Panc1 (cell line): ENCODE results near the gene LIME1. TPM values are rescaled to one million over a fixed set of nuclear protein-coding genes. Genes with fewer than 3 reads are reported as not detected.

Experiments
- ATAC-seq: fragments of 200-7000 bp; cut with Tn5 transposase; 2 replicates; pipeline ENCODE4 v1.9.1; 2020; ENCODE audit warnings: mild to moderate bottlenecking, moderate library complexity
- BruUV-seq: library from RNA; stranded (reverse); fragments of 400-500 nt; replicated peaks from 2 replicates; lab custom pipeline; 2021; lab: Mats Ljungman, UMichigan
- CTCF ChIA-PET: fragments of 300-600 bp; sonication (Branson Sonifier 250); formaldehyde crosslinking; loops from one replicate; lab custom pipeline; 2022; ENCODE audit warnings: antibody characterized with exemption; lab: Charles Lee
- POLR2A ChIA-PET: fragments of 300-600 bp; sonication (Branson Sonifier 250); formaldehyde crosslinking; loops from one replicate; lab custom pipeline; 2022; ENCODE audit warnings: antibody characterized with exemption; lab: Charles Lee
- DNase-seq: peaks from one replicate; pipeline ENCODE4 v3.0.0-alpha.2; 2010; ENCODE audit warnings: low read depth, low spot score
- H3K27ac ChIP-seq: 2 replicates; pipeline ENCODE4 v1.5.1; 2011; ENCODE audit warnings: mild to moderate bottlenecking, low read length, inconsistent platforms
- H3K27me3 ChIP-seq: fragments of 200-500 bp; sonication (Bioruptor generic); 2 replicates; pipeline ENCODE4 v1.6.0; 2014; ENCODE audit warnings: low read length, inconsistent platforms; ENCODE audit not compliant: control insufficient read depth, insufficient read depth
- H3K36me3 ChIP-seq: fragments of 200-500 bp; sonication (Bioruptor generic); 2 replicates; pipeline ENCODE4 v1.5.1; 2014; ENCODE audit warnings: inconsistent platforms, mild to moderate bottlenecking, low read length, moderate library complexity; ENCODE audit not compliant: control insufficient read depth, insufficient read depth
- H3K4me1 ChIP-seq: 2 replicates; pipeline ENCODE4 v1.5.1; 2011; ENCODE audit warnings: inconsistent platforms, mild to moderate bottlenecking, low read length, moderate library complexity; ENCODE audit not compliant: control insufficient read depth, insufficient read depth
- H3K4me3 ChIP-seq, 2 experiments: 2 replicates each; pipeline ENCODE4 v1.5.1; 2011 to 2012; ENCODE audit warnings: low read depth in 2 of 2, low read length in 2 of 2, mild to moderate bottlenecking in 2 of 2, inconsistent platforms in 1 of 2, moderate library complexity in 1 of 2
- H3K9me3 ChIP-seq: fragments of 200-500 bp; sonication (Bioruptor generic); 2 replicates; pipeline ENCODE4 v1.5.1; 2014; ENCODE audit warnings: low read depth, mild to moderate bottlenecking, inconsistent platforms, low read length, moderate library complexity; ENCODE audit not compliant: control insufficient read depth, insufficient read depth
- POLR2AphosphoS5 ChIP-seq: IDR thresholded peaks from 2 replicates; pipeline ENCODE4 v1.6.1; 2012; ENCODE audit warnings: mild to moderate bottlenecking, low read depth, low read length, moderate library complexity
- SIN3A ChIP-seq: IDR thresholded peaks from 2 replicates; pipeline ENCODE4 v1.6.1; 2012; ENCODE audit warnings: low read depth, mild to moderate bottlenecking, low read length, moderate library complexity, borderline replicate concordance; ENCODE audit not compliant: insufficient read depth
- TCF7L2 ChIP-seq: IDR thresholded peaks from 2 replicates; pipeline ENCODE4 v1.6.1; 2011; ENCODE audit warnings: mild to moderate bottlenecking, low read depth, low read length, inconsistent platforms
- in situ Hi-C: cut with HindIII; loops from 2 replicates; pipeline ENCODE4 v1.10.0; 2016; ENCODE audit warnings: low sequenced_read_pairs, low pct_unique_long_range_greater_than_20kb
- intact Hi-C: fragments of 100-400 bp; cut with micrococcal nuclease; formaldehyde crosslinking; loops from one replicate; pipeline ENCODE4 v1.10.0; 2022; ENCODE audit not compliant: unreplicated experiment
- total RNA-seq: library from RNA; stranded (reverse); gene quantifications from one replicate; pipeline ENCODE4 v1.2.1, GENCODE V29; 2021; ENCODE audit not compliant: unreplicated experiment
- TF ChIP-seq, protein P1 (sequence below), 2 experiments: IDR thresholded peaks; 2 replicates each; pipeline ENCODE4 v1.6.1; 2011 to 2012; ENCODE audit warnings: low read depth in 2 of 2, control low read depth in 1 of 2, low read length in 1 of 2, mild to moderate bottlenecking in 1 of 2, moderate library complexity in 1 of 2; ENCODE audit not compliant: insufficient read depth in 1 of 2
- TF ChIP-seq, protein P2 (sequence below): fragments of 450-650 bp; IDR thresholded peaks from 2 replicates; pipeline ENCODE4 v1.5.1; 2017; ENCODE audit warnings: mild to moderate bottlenecking

The LIME1 gene
- total RNA-seq, 1 experiment from 2014 or later: 15.2 TPM

DNA sequence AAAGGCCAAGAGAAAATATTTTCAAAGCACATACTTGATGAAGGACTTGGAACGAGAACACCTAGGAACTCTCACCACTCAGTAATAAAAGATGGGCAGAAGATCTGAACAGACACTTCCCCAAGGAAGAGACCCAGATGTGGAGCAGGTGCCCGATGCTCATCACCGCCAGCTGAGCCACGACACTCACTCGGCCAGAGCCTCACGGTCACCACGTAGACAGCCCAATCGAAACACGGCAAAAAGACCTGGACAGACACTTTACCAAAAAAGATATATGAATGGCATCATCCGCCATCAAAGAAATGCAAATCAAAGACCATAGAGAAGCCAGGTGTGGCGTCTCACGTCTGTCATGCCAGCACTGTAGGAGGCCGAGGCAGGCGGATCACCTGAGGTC lies 44.7 kb downstream of the LIME1 start:
- CTCF ChIA-PET: interaction anchor here (0.6 kb wide), 1 partner anchor 338 kb away, joined by 6 read pairs; no protein-coding TSS in a partner anchor
- H3K27ac ChIP-seq: no peak overlapping the region
- intact Hi-C loops (no loop called here), in situ Hi-C loops (no loop called here)
- no peaks in the 10 kb centered on the region for H3K36me3 ChIP-seq
- H3K4me1 ChIP-seq: no peaks in the 10 kb centered on the region; the same call in 1 of the 2 replicates
- no peak for ATAC-seq
- POLR2A ChIA-PET: no interaction called here
- H3K27me3 ChIP-seq: no peaks in the 10 kb centered on the region
- no peaks in the 10 kb centered on the region for H3K9me3 ChIP-seq
- TF ChIP-seq SIN3A (no peak), POLR2AphosphoS5 (no peak), TCF7L2 (no peak)
- TF ChIP-seq, protein P1, sequence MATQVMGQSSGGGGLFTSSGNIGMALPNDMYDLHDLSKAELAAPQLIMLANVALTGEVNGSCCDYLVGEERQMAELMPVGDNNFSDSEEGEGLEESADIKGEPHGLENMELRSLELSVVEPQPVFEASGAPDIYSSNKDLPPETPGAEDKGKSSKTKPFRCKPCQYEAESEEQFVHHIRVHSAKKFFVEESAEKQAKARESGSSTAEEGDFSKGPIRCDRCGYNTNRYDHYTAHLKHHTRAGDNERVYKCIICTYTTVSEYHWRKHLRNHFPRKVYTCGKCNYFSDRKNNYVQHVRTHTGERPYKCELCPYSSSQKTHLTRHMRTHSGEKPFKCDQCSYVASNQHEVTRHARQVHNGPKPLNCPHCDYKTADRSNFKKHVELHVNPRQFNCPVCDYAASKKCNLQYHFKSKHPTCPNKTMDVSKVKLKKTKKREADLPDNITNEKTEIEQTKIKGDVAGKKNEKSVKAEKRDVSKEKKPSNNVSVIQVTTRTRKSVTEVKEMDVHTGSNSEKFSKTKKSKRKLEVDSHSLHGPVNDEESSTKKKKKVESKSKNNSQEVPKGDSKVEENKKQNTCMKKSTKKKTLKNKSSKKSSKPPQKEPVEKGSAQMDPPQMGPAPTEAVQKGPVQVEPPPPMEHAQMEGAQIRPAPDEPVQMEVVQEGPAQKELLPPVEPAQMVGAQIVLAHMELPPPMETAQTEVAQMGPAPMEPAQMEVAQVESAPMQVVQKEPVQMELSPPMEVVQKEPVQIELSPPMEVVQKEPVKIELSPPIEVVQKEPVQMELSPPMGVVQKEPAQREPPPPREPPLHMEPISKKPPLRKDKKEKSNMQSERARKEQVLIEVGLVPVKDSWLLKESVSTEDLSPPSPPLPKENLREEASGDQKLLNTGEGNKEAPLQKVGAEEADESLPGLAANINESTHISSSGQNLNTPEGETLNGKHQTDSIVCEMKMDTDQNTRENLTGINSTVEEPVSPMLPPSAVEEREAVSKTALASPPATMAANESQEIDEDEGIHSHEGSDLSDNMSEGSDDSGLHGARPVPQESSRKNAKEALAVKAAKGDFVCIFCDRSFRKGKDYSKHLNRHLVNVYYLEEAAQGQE (IDR thresholded peaks at IDR 0.05; ENCODE audit: insufficient read depth in 1 of 2, low read depth in 2 of 2, low read length in 1 of 2): no peak
- TF ChIP-seq, protein P2, sequence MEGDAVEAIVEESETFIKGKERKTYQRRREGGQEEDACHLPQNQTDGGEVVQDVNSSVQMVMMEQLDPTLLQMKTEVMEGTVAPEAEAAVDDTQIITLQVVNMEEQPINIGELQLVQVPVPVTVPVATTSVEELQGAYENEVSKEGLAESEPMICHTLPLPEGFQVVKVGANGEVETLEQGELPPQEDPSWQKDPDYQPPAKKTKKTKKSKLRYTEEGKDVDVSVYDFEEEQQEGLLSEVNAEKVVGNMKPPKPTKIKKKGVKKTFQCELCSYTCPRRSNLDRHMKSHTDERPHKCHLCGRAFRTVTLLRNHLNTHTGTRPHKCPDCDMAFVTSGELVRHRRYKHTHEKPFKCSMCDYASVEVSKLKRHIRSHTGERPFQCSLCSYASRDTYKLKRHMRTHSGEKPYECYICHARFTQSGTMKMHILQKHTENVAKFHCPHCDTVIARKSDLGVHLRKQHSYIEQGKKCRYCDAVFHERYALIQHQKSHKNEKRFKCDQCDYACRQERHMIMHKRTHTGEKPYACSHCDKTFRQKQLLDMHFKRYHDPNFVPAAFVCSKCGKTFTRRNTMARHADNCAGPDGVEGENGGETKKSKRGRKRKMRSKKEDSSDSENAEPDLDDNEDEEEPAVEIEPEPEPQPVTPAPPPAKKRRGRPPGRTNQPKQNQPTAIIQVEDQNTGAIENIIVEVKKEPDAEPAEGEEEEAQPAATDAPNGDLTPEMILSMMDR: no peak
- DNase-seq: no peak
- no peak overlapping the region for H3K4me3 ChIP-seq
- no TSS peak for BruUV-seq

DNA sequence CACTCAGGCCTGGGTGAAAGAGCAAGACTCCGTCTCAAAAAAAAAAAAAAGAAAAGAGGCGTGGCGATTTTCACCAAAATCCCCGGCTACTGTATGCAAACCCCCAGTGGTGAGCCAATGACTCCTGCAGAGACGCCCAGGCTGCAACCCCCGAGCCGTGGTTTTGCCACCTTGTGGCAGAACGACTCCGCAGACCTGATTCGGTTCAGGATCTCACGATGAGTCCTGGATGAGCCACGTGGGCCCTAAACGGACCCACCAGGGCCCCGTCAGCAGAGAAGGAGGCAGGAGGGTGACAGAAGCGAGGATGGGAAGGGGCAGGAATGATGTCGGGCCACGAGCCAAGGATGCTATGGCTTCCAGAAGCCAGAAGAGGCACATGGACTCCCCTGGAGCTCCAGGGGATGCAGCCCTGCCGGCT lies 45.6 kb downstream of the LIME1 start:
- H3K9me3 ChIP-seq: no peaks in the 10 kb centered on the region
- DNase-seq (no peak), ATAC-seq (no peak)
- no peak overlapping the region for H3K27ac ChIP-seq
- in situ Hi-C loops: no loop called here
- POLR2A ChIA-PET: interaction anchor here (0.7 kb wide), 1 partner anchor 216 kb away, joined by 3 read pairs; no protein-coding TSS in a partner anchor
- H3K4me1 ChIP-seq: no peaks in the 10 kb centered on the region; the same call in 1 of the 2 replicates
- no TSS peak for BruUV-seq
- CTCF ChIA-PET: interaction anchor here (0.6 kb wide), 1 partner anchor 338 kb away, joined by 6 read pairs; no protein-coding TSS in a partner anchor
- no peak overlapping the region for H3K4me3 ChIP-seq
- TF ChIP-seq, protein P1 (IDR thresholded peaks at IDR 0.05; ENCODE audit: insufficient read depth in 1 of 2, low read depth in 2 of 2, low read length in 1 of 2): no peak
- TF ChIP-seq TCF7L2: no peak
- TF ChIP-seq, protein P2: no peak
- TF ChIP-seq POLR2AphosphoS5: no peak
- TF ChIP-seq SIN3A: no peak
- intact Hi-C loops: no loop called here
- no peaks in the 10 kb centered on the region for H3K36me3 ChIP-seq
- H3K27me3 ChIP-seq: no peaks in the 10 kb centered on the region
